GM08714 (cell line): ENCODE data around the gene CD83.
"Not testable (repeated sequence)": the region's sequence is repeated elsewhere in the genome, so short reads cannot be mapped to it uniquely, and the experiment has no call there.

Experiments used
- H3K4me3 ChIP-seq: fragments of 200-500 bp; sonication (Bioruptor generic); 2 replicates; pipeline ENCODE4 v1.5.1; 2014; ENCODE audit warnings: mild to moderate bottlenecking, low read length, inconsistent platforms
- ZNF274 ChIP-seq: IDR thresholded peaks from 2 replicates; pipeline ENCODE4 v1.6.1; 2012; ENCODE audit warnings: mild to moderate bottlenecking, low read depth, low read length

The CD83 gene

DNA sequence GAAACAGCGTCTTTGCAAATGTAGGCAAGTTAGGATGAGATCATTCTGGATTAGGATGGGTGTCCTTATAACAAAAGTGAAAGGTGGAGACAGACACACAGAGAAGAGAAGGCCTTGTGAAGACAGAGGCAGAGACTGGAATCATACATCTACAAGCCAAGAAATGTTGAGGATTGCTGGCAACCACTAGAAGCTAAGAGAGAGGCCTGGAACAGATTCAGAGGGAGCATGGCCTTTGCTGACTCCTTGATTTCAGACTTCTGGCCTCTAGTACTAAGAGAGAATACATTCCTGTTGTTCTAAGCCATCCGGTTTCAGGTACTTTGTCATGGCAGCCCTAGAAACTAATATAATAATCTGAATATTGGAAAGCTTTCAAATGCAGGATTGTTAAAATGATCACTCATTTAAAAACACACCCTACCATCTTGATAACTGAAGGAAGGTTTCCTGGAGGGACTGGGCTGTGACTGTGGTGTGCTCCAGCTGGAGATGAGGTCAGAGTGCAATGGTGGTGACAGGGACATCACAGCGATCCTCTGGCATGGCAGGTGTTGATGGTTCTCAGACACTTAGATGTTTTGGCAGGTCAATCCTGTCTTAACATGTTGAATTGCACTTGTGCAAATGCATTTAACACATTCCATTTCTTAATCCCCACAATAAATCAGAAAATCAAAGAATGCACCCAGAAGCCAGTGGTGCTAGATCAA lies 25.1 kb downstream of the CD83 start:
- no peak overlapping the region for H3K4me3 ChIP-seq
- TF ChIP-seq ZNF274 = no peak

DNA sequence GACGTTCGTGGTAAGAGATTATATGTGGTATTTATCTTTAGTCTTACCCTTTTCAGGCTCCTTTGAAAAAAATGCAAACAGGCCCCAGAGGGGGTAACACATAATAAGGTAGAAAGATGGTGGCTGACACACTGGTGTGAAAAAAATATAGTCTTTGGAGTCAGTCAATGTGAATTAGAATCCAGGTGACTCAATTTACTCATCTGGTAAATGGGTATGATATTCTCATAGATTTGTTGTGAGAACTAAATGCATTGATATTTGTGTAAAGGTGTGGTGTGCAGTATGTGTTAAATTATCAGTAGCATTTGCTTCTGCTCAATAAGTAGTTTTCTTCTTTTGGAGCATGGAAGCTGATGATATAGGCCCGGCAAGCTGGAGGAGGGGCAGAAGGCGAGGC lies 25.7 kb downstream of the CD83 start:
- TF ChIP-seq ZNF274 = no peak

DNA sequence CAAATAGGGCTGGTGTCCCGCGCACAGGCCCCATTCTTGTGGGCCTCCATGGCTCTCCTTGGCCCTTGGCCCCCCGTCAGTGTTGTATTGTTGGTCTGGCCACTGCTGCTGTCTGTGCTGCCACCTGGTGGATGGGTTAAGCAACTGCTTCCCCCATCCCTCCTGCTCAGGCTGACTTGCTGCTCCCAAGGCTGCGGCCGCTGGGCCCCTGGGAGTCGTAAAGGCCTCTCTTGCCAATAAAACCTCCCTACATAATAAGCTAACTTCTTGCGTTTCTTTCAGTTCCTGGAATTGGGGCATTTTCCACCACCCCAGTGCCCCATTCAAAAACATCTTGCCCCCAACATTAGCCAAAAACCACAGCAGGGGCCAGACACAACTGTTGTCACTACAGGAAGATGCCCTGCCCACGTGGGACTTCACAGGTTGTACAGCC lies 27.1 kb downstream of the CD83 start:
- no peak for TF ChIP-seq ZNF274
- H3K4me3 ChIP-seq = no peak overlapping the region

More for the DNA sequence above, 25.7 kb downstream of the CD83 start:
- no peak overlapping the region for H3K4me3 ChIP-seq

DNA sequence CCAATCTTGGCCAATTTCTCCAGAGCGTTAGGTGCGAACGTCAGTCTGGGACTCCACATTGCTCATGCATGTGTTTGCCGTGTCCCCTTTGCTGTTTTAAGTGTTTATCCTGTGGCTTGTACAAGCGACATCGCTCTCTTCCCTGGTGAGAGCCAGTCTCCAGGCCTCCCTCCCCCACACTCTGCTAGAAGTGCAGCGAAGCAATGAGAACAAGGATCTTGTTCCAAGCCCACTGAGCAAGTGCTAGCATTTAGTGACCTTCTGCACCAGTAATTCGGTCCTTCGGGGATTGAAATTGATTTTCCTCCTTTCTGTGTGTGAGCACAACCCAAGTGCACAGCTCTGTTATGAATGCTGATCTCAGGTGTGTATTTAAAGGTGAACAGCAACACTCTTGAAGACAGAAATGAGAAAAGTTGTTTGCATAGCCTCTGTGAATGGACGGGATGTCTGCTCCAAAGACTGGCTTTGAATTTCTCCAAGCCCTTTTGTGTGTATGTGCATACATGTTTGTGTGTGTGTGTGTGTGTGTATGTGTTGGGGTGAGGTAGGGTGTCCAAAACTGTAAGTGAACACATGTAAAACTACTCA lies 29.0 kb downstream of the CD83 start:
- no peak overlapping the region for H3K4me3 ChIP-seq
- no peak for TF ChIP-seq ZNF274

DNA sequence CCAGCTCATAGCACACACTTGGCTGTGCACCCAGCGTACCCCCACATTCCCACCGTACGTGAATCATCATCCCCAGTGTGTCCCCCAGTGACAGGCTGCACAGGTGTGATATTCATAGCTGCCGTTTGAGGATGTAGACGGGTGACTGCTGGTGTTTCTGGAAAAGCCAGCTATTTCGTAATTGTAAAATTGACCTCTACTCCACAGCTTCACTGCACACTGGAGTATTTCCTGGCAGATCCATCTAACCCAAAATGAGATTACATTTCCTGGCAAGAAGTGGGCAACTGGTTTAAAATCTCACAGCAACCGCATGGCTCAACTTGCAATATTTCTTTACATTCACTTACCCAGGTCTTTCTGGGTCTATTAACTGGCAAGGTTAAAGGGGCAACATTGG lies 30.3 kb downstream of the CD83 start:
- no peak for TF ChIP-seq ZNF274

DNA sequence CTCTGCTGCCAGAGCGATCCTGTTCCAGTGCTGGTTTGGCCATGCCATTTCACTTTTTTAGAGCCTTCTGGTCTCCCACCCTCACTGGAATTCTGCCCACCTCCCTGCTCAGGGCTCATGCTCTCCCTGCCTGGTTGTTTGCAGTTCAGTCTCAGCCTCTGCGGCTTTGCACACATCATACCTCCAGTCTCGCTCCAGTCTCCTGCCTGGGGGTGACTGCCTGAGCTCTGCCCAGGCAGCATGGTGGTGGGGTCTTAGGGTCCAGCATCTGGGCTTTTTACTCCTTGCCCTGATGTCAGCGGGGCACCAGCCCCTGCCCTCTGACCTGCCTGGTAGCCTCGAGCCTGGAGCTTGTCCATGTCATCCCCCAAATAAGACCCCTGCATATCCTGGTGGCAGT lies 30.9 kb downstream of the CD83 start:
- no peak overlapping the region for H3K4me3 ChIP-seq
- TF ChIP-seq ZNF274 = no peak

More for the DNA sequence above, 30.3 kb downstream of the CD83 start:
- H3K4me3 ChIP-seq = no peak overlapping the region

DNA sequence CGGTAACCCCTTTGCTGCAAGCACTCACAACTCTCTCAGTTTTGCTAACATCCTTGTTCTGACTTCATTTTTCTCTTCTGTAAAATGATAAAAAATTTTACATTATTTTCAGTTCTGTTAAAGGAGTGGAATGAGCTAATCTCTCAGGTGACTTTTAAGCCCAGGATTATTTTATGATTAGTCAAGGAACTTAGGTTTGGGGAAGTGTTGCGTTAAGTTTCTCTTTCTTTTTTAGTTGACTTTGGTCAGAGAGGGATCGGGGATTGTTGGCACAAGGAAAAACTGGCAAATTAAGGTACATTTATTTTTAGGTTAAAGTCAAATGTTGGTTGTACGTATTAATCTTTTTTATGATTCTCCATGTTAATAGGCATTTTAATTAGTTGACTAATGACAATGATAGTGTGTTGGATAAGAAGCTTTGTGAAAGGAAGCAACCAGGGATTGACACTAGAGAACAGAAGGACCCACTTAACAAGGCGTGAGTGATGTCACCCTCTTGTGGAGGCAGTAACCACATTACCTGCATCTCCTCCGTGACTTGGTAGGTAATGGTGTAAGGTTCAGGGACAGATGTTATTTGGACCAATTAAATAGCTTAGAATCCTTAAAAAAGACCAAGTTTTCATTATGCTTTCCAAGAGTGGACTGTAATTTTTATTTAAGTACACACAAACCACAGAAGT lies 31.6 kb downstream of the CD83 start:
- H3K4me3 ChIP-seq = no peak overlapping the region
- TF ChIP-seq ZNF274 = no peak

DNA sequence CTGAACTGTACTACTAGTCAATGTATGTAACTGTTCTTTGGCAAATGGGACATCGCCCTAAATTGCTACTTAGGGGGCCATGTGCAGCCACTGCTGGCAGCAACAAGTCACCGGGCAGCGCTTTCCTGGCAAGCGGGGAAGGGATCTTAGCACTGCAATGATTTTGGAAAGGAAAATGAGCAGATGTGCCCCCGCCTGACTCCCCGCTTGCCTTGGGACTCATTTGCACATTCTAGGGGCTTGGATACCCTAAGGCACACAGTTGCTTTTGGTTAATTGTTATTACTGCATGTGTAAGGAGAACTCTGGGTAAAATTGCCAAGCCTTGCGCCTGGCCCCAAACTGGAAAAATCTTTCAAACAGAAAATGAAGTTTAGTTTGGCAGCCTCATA lies 32.2 kb downstream of the CD83 start:
- no peak overlapping the region for H3K4me3 ChIP-seq
- no peak for TF ChIP-seq ZNF274

DNA sequence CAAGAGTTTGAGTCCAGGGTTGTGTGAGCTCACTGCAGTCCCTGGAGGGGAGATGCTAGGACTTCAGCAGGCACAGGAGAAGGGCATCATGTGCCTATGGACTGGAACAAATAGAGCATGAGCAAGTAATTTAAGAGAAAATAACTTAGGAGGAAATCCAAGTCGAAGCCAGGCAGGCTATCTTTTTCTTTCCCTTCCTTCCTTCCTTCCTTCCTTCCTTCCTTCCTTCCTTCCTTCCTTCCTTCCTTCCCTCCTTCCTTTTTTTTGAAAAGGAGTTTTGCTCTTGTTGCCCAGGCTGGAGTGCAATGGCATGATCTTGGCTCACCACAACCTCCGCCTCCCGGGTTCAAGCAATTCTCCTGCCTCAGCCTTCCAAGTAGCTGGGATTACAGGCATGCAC lies 33.7 kb downstream of the CD83 start:
- not testable (repeated sequence) for H3K4me3 ChIP-seq

DNA sequence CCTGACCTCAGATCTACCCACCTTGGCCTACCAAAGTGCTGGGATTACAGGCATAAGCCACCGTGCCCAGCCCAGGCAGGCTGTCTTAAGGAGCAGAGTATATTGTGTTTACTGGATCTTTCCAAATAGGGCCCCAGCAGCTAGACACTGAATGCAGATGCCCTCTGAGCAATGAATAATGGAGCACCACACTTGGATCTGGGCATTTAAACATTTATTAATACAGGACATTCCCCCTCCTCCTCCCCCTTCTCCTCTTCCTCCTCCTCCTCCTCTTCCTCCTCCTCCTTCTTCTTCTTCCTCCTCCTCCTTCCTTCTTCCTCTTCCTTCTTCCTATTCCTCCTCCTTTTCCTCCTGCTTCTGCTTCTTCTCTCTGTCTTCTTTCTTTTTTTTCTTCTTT lies 34.2 kb downstream of the CD83 start:
- H3K4me3 ChIP-seq = no peak overlapping the region
- TF ChIP-seq ZNF274 = no peak

DNA sequence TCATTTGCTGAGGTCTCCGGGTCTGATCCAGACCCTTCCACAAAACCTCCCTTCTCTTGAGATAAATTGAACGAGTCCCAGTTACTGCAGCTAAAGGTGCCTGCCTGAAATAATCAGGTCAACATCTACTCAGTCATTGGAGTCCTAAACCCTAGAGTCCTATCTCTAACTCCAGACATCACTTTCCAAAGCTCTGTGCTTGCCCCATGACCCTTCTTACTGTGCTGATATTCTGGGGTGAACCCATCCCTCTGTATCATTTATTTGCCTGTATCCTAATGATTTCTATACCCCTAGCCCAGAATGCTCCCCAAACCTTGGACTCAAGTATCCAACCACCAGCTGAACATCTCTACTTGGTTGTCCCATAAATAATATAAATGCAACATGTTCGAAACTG lies 35.7 kb downstream of the CD83 start:
- no peak for TF ChIP-seq ZNF274

DNA sequence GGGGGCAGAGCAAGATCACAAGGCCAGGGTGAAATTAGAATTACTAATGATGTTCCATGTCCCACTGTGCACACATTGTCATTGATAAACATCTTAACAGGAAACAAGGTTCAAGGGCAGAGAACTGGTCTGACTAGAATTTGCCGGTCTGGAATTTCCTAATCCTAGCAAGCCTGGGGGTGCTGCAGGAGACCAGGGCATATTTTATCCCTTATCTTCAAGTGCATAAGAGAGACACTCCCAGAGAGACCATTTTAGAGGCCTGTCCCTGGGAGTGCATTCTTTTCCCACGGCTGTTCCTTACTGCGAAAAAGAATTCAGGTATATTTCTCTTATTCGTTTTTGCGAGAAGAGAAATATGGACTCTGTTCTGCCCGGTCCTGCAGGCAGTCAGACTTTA lies 41.5 kb downstream of the CD83 start:
- H3K4me3 ChIP-seq = no peak overlapping the region
- TF ChIP-seq ZNF274 = no peak

More for the DNA sequence above, 35.7 kb downstream of the CD83 start:
- H3K4me3 ChIP-seq = no peak overlapping the region

DNA sequence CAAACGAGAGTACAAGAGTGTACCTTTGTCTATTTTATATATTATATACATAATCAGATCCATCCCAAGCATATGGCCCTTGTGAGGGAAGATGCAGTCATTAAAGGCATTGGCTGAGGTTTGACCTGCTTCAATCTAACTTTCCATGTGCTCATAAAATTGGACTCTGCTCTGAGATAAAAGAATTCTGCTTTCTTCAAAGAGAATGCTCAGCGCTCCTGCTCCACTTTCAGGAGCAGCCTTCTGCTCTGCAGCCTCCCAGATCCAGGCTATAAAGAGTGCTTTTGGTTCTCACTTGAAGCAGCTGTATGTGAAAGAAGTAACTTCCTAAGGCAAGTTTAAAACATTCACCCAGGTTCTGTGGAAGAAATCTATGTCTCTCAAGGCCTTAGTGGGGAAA lies 45.3 kb downstream of the CD83 start:
- no peak for TF ChIP-seq ZNF274
- H3K4me3 ChIP-seq = no peak overlapping the region

DNA sequence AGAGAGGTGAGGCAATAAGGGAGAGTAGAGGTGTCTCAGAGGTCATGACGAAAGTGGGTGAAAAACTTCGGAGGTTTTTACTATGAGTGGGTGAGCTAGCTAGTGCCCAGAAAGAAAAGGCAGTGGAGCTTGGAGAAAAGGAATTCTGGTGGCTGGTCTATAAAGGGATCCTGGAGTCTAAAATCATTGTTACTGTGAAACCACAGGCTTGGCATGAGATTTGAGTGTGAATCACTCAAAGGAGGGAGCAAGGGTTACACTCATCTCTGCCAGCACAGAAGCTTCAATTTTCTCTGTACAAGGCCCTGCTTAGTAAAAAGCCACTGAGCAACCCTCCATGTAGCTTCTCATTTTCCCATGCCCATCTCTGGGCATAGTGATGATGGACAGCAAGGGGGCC lies 47.5 kb downstream of the CD83 start:
- H3K4me3 ChIP-seq = no peak overlapping the region
- TF ChIP-seq ZNF274 = no peak

DNA sequence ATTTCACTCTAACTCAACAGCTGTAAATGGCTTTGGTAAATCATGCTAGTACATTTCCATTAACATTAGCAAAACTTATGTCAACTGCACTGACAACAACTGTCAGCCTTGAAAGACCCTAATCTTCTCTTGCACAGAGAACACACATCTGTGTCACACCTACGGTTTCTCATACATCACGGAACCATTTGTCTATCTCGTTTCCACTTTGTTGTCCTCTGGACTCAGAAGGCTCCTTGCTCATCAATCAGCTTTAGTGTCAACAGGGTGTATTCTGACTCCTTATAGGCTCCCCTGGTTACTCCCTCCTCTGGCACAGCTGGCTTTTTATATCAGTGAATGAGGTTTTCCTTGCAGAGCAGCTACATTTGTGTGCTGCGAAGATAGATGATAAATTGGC lies 49.3 kb downstream of the CD83 start:
- no peak overlapping the region for H3K4me3 ChIP-seq
- TF ChIP-seq ZNF274 = no peak
